ENCODE results near the gene BEND6.
"Not testable (repeated sequence)": the region's sequence is repeated elsewhere in the genome, so short reads cannot be mapped to it uniquely, and the experiment has no call there.

Gene BEND6

DNA sequence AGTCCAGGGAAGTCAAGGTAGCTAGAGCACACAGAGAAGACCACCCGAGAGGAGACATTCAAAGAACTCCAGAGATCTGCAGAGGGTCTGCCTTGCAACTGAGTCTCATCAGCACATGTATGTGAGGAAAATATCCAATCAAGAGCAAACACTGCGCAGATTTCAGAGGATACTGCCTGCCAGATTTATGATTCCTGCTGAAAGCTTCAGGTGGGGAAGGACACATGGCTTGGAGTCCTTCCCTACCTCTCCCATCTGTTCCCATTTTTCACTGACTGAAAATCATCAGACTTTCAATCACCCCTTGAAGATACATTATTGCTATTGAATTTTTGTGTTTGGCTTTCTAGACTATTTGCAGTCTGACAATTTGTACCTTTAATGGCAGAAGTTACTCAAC lies 84.0 kb downstream of the BEND6 start:
- DNase-seq = no peak

DNA sequence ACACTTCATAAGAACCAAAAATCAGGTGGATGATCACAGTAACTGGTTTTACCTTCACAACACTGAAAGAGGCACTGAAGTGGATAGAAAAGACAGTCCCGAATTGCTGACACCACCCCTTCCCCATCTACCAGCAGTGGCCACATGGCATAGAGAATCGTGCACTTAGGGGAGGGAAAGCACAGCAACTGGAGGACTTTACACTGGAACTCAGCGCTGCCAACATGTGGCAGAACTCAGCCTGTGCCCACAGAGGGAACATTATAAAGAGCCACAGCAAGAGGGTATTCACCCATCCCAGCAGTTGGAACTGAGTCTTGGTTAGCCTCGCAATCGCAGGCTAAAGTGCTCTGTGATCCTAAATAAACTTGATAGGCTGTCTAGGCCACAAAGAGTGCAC lies 85.1 kb downstream of the BEND6 start:
- no peak for DNase-seq

DNA sequence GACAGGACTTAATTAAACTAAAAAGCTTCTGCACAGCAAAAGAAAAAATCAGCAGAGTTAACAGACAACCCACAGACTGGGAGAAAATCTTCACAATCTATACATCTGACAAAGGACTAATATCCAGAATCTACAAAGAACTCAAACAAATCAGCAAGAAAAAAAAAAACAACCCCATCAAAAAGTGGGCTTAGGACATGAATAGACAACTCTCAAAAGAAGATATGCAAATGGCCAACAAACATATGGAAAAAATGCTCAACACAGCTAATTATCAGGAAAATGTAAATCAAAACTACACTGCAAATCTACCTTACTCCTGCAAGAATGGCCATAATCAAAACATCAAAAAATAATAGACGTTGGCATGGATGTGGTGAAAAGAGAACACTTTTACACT lies 89.2 kb downstream of the BEND6 start:
- DNase-seq = not testable (repeated sequence)

DNA sequence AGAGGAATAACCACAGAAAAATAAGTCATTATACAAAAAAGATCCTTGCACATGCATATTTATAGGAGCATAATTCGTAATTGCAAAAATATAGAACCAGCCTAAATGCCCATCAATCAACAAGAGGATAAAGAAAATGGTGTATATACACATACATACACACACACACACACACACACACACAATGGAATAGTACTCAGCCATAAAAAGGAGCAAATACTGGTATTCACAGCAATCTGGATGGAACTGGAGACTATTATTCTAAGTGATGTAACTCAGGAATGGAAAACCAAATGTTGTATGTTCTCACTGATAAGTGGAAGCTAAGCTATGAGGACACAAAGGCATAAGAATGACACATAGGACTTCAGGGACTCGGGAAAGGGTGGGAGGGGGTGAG lies 89.7 kb downstream of the BEND6 start:
- DNase-seq = no peak

DNA sequence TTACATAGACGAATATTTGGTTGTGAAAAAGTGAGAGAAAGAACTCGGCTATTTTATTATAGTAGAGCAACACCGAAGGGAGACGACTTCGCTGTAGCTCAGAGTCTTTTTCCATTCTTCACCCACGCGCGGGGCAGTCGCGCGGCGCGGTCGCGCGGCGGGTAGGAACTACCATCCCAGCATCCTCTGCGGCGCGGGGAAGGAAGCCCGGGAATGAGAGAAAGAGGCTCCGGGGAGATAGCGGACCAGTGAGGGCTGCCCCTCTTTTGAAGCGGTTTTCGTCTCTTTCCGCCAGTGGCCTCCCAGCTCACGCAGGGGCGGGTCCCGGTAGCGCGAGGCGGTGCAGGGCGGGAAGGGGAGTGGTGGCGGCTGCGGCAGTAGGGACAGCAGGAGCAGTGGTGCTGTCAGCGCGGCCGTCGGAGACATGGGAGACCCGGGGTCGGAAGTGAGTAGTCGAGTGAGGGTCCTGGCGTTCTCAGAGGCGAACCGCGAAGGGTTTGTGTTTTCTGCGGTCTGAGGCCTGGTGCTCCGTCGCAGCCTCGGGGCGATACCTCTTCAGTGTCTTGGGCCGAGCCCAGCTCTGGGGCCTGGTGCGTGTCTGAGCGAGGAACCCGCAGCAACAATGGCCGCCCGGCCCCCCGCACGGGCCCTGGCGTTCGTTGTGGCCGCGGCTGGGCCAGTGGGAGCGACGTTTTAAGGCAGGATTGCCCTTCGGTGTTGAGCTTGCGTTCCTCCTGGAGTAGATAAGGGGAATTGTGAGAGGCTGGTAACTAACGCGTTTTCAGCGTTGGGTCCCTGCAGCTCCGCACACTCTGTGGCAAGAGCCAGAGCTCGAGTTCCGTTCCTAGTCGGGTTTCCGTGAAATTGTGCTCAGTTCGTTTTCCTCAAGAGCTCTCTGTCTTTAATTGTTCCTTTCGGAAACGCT lies 91.7 kb downstream of the BEND6 start, which contains the start of gene KIAA1586:
KIAA1586 (plus strand) TSS at position 362 of the 925 bp plus-strand sequence; CDS start at position 425, 63 bp downstream.
- DNase-seq = peak; percentile 95

DNA sequence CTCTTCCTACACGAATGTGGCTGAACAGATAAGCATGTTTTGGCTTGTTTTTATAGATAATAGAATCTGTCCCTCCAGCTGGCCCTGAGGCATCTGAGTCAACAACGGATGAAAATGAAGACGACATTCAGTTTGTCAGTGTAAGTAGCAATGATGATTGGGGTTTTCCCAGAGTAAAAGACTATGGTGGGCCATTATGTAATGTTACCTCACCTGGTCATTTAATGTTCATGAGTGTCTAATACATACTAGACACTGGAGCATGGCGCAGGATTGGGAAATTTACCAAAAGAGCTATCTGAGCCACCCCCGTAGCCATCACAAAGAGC lies 92.3 kb downstream of the BEND6 start:
- DNase-seq = not testable (repeated sequence)

DNA sequence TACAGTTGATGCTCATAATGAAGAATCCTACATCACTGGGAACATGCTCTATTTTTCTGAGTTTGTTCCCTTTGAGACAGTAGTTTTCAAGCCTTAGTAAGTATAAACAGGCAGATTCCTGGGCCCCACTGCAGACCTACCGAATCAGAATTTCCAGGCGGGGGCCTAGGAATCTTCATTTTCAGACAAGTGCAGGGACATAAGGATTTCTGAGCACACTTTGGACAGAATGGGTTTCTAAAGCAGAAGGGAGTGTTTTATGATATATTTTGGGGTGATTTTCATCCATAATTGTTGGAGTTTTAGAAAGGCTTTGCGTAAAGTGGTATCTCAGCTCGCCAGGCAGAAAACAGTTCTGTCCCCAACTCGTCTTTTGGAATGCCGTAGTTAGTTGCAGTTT lies 93.0 kb downstream of the BEND6 start:
- not testable (repeated sequence) for DNase-seq

DNA sequence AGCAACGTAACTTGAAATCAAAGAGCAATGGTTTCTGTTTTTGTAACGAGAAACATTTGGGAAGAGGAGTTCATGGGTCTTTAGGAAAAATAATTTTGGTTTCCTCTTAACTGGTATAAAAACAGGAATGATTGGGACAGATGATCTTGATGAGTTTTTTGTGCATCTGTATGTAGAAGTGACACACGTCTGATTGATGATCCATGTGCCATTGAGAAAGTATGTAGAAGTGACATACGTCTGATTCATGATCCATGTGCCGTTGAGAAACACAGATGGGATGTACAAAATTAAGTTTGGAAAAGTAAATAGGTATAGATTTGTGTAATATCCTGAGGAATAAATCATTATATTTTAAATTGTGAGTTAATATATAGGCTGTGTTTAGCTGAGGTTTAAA lies 93.7 kb downstream of the BEND6 start:
- DNase-seq = no peak

DNA sequence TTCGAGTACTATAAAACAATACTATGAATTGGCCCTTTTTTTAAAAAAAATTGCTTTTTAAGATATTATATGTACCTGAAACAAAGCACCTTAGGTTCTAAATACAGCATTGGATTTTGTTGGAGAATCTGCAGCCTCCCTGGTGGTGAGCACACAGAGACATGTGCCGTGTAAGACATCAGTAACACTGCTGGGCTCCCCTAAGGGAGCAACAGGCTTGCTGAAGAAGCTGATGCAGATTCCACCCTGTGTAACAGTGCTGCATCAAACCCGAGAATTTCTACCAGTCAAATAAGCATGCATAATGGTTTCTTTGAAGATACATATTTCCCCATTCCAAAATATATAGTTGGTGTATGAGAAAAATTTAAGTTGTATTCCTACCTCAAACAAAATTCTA lies 108.9 kb downstream of the BEND6 start:
- DNase-seq = no peak

DNA sequence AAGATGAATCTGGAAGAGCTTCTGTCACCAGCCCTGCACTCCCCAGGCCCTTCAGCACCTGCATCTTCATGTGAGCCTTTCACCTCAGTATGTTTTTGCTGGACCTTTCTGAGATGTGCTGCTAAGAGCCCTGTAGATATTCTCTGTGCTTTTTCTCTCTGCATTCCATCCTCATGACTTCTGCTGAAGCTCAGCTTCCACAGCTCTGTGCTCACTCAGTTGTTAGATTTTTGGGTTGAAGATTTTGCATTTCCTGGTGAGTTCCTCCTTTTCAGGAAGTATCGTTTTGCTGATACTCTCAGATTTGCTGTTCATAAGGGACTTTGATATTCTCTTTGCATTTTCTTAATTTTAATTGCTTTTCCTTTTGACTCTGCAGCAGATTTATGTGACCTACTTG lies 109.9 kb downstream of the BEND6 start:
- DNase-seq = no peak

DNA sequence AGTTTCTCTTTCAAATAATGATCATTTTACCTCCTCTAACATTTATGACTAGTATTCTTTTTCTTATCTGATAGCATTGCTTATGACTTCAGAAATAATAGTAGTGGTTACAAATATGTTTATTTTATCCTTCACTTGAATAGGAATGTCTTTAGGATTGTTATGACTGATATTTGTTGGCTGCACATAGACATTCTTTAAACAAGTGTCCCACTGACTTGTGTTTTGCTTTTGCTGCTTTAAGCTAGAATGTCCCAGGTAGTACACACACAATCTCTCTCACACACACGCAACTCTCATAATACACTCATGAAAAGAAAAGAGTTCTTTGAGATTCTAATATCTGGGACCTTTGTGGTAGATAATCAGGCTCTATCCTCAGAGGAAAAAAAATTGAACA lies 113.2 kb downstream of the BEND6 start:
- DNase-seq = no peak

DNA sequence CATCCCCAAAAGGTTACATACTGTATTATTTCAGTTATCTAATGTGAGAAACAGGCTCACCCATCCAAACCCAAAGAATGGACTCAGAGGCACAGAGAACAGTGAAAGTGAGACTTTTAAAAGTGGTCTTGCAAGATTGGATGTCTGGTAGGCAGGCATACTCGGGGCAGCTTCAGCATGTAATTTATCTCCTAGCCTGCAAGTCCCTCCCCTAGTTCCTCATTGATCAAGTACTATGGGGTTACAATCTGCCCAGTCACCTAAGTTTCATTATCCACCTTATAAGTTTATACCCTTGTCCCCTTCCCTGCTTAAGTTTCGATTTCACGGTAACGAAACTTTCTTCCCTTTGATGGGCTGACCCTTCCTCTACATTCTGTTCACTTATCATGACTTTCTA lies 114.3 kb downstream of the BEND6 start:
- no peak for DNase-seq

DNA sequence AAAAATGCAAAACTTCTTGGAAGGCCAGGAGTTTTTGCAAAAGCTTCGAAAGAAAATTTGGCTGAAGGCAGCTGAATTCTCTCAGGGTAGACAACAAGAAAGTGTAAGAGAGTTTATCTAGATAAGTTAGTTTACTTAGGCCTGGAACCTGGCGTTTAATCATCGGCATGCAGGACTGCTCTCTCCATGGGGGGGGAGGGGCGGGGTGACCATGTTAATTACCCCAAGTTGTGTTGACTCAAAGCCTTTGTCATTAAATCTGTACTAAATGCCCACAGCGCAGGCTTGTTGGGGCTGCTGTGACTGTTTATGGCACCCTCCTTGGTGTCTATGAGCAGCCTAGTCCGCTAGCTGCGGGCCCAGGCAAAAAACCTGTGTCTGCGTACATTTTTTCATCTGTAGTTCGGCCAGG lies 115.0 kb downstream of the BEND6 start:
- no peak for DNase-seq

DNA sequence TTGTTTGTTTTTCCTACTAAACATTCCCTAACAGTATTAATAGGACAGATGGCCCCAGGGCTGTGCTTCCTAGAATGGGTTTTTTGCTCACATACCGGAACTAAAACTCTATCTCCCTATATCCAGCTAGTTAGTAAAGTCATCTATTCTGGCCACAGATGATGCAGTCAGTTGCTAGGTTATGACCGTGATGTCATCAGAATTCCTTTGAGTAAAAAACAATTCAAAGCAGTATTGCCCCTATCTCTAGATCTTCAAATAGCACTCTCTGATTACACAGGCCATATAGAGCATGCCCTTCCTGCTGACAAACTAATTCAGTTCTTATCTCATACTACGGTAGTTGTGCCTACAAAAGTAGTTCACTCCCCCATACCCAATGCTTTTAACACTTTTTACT lies 117.2 kb downstream of the BEND6 start:
- no peak for DNase-seq

DNA sequence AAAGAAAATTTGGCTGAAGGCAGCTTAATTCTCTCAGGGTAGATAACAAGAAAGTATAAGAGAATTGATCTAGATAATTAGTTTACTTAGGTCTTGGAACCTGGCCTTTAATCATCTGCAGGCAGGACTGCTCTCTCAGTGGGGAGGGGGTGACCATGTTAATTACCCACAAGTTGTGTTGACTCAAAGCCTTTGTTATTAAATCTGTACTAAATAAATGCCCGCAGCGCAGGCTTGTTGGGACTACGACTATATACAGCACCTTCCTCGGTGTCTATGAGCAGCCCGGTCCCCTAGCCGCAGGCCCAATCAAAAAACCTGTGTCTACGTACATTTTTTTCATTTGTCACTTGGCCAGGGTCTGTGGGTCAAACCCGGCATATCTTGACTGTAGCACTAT lies 119.5 kb downstream of the BEND6 start:
- DNase-seq = no peak

DNA sequence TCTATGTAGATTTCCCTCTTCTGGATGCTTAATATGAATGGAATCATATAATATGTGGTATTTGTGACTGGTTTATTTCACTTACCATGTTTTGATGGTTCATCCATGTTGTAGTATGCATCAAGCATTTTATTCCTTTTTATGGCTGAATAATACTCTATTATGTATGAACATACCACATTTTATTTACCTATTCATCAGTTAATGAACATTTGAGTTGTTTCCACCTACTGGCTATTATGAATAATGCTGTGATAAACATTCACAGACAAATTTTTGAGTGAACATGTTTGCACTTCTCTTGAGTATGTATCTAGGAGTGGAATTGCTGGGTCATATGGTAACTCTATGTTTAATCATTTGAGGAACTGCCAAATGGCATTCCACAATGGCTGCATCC lies 120.2 kb downstream of the BEND6 start:
- no peak for DNase-seq

Measured in femur (tissue), 1 donor.